ENCODE measurements around the gene COMMD8. TPM values are rescaled to one million over a fixed set of nuclear protein-coding genes. Genes with fewer than 3 reads are reported as not detected.

Gene COMMD8
- total and polyA plus RNA-seq, 4 donors, result 3.6 to 17.5 (median 9.0) TPM

DNA sequence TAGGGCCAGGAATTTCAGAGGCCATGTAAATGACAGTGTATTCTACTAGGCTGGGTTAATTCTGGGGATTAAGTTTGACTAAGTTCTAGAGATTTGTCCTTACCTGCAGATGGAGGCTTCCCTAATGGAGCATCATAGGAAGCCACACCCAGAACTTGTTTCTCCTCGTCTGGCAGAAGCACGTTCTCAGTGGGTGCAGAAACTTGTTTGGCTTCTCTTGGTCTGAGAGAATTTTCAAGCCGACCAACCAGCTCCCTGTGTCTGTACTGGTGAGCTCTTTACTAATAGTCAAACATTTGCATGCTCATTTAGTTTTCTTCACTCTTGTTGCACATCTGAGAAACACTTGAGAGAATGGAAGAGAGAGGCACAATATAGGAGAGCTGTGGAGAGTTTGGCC lies 20.7 kb upstream of the COMMD8 start:
- peaks cover 0 to 11% (median 3%) of the 10 kb centered on the region in 4 donors for H3K4me1 ChIP-seq (ENCODE audit: control insufficient read depth in 4 of 4, insufficient read depth in 4 of 4, low read length in 3 of 4)
- H3K9ac ChIP-seq (ENCODE audit: low read depth in 1 of 2, low read length in 2 of 2), result no peak overlapping the region
- H3K36me3 ChIP-seq (ENCODE audit: control insufficient read depth in 4 of 4, insufficient read depth in 3 of 4, low read depth in 1 of 4, low read length in 3 of 4), result no peaks in the 10 kb centered on the region
- H3K27ac ChIP-seq (ENCODE audit: low read depth in 1 of 2, low read length in 2 of 2), result no peak overlapping the region
- no peak for DNase-seq (ENCODE audit: low spot score)
- no peak overlapping the region for H3K4me3 ChIP-seq (ENCODE audit: low read depth in 1 of 3, low read length in 3 of 3)
- WGBS, result 85% methylated on average over 3 of the region's 3 CpGs
- no peaks in the 10 kb centered on the region for H3K9me3 ChIP-seq (ENCODE audit: control insufficient read depth in 4 of 4, low read length in 3 of 4)
- TF ChIP-seq, protein P1, sequence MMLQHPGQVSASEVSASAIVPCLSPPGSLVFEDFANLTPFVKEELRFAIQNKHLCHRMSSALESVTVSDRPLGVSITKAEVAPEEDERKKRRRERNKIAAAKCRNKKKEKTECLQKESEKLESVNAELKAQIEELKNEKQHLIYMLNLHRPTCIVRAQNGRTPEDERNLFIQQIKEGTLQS (IDR thresholded peaks at IDR 0.05), result no peak
- TF ChIP-seq, protein P2, sequence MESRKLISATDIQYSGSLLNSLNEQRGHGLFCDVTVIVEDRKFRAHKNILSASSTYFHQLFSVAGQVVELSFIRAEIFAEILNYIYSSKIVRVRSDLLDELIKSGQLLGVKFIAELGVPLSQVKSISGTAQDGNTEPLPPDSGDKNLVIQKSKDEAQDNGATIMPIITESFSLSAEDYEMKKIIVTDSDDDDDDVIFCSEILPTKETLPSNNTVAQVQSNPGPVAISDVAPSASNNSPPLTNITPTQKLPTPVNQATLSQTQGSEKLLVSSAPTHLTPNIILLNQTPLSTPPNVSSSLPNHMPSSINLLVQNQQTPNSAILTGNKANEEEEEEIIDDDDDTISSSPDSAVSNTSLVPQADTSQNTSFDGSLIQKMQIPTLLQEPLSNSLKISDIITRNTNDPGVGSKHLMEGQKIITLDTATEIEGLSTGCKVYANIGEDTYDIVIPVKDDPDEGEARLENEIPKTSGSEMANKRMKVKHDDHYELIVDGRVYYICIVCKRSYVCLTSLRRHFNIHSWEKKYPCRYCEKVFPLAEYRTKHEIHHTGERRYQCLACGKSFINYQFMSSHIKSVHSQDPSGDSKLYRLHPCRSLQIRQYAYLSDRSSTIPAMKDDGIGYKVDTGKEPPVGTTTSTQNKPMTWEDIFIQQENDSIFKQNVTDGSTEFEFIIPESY (IDR thresholded peaks at IDR 0.05), result no peak
- TF ChIP-seq, protein P3, sequence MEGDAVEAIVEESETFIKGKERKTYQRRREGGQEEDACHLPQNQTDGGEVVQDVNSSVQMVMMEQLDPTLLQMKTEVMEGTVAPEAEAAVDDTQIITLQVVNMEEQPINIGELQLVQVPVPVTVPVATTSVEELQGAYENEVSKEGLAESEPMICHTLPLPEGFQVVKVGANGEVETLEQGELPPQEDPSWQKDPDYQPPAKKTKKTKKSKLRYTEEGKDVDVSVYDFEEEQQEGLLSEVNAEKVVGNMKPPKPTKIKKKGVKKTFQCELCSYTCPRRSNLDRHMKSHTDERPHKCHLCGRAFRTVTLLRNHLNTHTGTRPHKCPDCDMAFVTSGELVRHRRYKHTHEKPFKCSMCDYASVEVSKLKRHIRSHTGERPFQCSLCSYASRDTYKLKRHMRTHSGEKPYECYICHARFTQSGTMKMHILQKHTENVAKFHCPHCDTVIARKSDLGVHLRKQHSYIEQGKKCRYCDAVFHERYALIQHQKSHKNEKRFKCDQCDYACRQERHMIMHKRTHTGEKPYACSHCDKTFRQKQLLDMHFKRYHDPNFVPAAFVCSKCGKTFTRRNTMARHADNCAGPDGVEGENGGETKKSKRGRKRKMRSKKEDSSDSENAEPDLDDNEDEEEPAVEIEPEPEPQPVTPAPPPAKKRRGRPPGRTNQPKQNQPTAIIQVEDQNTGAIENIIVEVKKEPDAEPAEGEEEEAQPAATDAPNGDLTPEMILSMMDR (IDR thresholded peaks at IDR 0.05; ENCODE audit: low read depth, low read length, missing input control), result no peak
- no peak for TF ChIP-seq TAF1 (conservative IDR thresholded peaks at IDR 0.05)
- no peak for TF ChIP-seq JUND (IDR thresholded peaks at IDR 0.05)
- no peak for TF ChIP-seq SP1 (IDR thresholded peaks at IDR 0.05)
- TF ChIP-seq FOXA1 (IDR thresholded peaks at IDR 0.05), result no peak
- TF ChIP-seq FOXA2 (IDR thresholded peaks at IDR 0.05), result no peak
- TF ChIP-seq YY1 (IDR thresholded peaks at IDR 0.05), result no peak
- TF ChIP-seq RAD21 (IDR thresholded peaks at IDR 0.05), result no peak
- TF ChIP-seq, protein P4, sequence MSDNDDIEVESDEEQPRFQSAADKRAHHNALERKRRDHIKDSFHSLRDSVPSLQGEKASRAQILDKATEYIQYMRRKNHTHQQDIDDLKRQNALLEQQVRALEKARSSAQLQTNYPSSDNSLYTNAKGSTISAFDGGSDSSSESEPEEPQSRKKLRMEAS (IDR thresholded peaks at IDR 0.05), result no peak
- TF ChIP-seq NR2F2 (IDR thresholded peaks at IDR 0.05), result no peak
- no peak for TF ChIP-seq EGR1 (IDR thresholded peaks at IDR 0.05; ENCODE audit: low read depth in 2 of 2)
- TF ChIP-seq GABPA (IDR thresholded peaks at IDR 0.05 in 1 of 2, conservative IDR thresholded peaks at IDR 0.05 in 1 of 2), result no peak
- no peak for TF ChIP-seq RXRA (IDR thresholded peaks at IDR 0.05)
- no peaks in the 10 kb centered on the region for H3K27me3 ChIP-seq (ENCODE audit: control insufficient read depth in 4 of 4, insufficient read depth in 4 of 4, low read length in 3 of 4)

DNA sequence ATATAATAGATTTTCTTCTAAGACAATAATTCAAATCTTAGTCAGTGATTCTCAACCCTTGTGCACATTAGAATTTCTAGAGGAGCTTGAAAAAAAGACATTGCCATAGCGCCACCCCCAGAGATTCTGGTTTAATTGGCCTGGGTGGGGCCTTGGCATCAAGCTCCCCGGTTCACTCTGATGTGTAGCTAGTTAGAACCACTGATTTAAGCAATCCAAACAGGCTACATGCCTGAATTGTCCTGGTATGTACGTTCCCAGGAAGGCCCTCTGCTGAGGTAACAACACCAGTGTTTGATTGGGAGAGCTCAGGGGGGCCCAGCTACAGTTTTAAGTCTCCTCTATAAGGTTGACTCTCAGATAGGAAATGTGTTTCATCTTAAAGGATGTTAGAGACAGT lies 20.2 kb upstream of the COMMD8 start:
- no peak for DNase-seq (ENCODE audit: low spot score)
- Histone ChIP-seq H3K27me3 (ENCODE audit: control insufficient read depth in 4 of 4, insufficient read depth in 4 of 4, low read length in 3 of 4) (no peaks in the 10 kb centered on the region), H3K4me3 (ENCODE audit: low read depth in 1 of 3, low read length in 3 of 3) (no peak overlapping the region), H3K27ac (ENCODE audit: low read depth in 1 of 2, low read length in 2 of 2) (no peak overlapping the region), H3K9me3 (ENCODE audit: control insufficient read depth in 4 of 4, low read length in 3 of 4) (no peaks in the 10 kb centered on the region), H3K9ac (ENCODE audit: low read depth in 1 of 2, low read length in 2 of 2) (no peak overlapping the region), H3K36me3 (ENCODE audit: control insufficient read depth in 4 of 4, insufficient read depth in 3 of 4, low read depth in 1 of 4, low read length in 3 of 4) (no peaks in the 10 kb centered on the region), H3K4me1 (ENCODE audit: control insufficient read depth in 4 of 4, insufficient read depth in 4 of 4, low read length in 3 of 4) (peaks cover 0 to 11% (median 3%) of the 10 kb centered on the region in 4 donors)
- WGBS, result 89% methylated on average over 3 of the region's 3 CpGs
- TF ChIP-seq HNF4A (conservative IDR thresholded peaks at IDR 0.05) (no peak), FOXA2 (IDR thresholded peaks at IDR 0.05) (no peak), TAF1 (conservative IDR thresholded peaks at IDR 0.05) (no peak), JUND (IDR thresholded peaks at IDR 0.05) (no peak), EGR1 (IDR thresholded peaks at IDR 0.05; ENCODE audit: low read depth in 2 of 2) (no peak), RXRA (IDR thresholded peaks at IDR 0.05) (no peak), HNF4G (IDR thresholded peaks at IDR 0.05) (no peak), YY1 (IDR thresholded peaks at IDR 0.05) (no peak), NR2F2 (IDR thresholded peaks at IDR 0.05) (no peak), FOXA1 (IDR thresholded peaks at IDR 0.05) (no peak), GABPA (IDR thresholded peaks at IDR 0.05 in 1 of 2, conservative IDR thresholded peaks at IDR 0.05 in 1 of 2) (no peak)
- TF ChIP-seq, protein P3 (IDR thresholded peaks at IDR 0.05; ENCODE audit: low read depth, low read length, missing input control), result no peak
- TF ChIP-seq, protein P1 (IDR thresholded peaks at IDR 0.05), result no peak
- TF ChIP-seq, protein P4 (IDR thresholded peaks at IDR 0.05), result no peak
- TF ChIP-seq, protein P5, sequence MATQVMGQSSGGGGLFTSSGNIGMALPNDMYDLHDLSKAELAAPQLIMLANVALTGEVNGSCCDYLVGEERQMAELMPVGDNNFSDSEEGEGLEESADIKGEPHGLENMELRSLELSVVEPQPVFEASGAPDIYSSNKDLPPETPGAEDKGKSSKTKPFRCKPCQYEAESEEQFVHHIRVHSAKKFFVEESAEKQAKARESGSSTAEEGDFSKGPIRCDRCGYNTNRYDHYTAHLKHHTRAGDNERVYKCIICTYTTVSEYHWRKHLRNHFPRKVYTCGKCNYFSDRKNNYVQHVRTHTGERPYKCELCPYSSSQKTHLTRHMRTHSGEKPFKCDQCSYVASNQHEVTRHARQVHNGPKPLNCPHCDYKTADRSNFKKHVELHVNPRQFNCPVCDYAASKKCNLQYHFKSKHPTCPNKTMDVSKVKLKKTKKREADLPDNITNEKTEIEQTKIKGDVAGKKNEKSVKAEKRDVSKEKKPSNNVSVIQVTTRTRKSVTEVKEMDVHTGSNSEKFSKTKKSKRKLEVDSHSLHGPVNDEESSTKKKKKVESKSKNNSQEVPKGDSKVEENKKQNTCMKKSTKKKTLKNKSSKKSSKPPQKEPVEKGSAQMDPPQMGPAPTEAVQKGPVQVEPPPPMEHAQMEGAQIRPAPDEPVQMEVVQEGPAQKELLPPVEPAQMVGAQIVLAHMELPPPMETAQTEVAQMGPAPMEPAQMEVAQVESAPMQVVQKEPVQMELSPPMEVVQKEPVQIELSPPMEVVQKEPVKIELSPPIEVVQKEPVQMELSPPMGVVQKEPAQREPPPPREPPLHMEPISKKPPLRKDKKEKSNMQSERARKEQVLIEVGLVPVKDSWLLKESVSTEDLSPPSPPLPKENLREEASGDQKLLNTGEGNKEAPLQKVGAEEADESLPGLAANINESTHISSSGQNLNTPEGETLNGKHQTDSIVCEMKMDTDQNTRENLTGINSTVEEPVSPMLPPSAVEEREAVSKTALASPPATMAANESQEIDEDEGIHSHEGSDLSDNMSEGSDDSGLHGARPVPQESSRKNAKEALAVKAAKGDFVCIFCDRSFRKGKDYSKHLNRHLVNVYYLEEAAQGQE (IDR thresholded peaks at IDR 0.05), result no peak

Measured in liver (tissue), 9 donors.